ENCODE data around the gene NDUFAF8. TPM values are rescaled to one million over a fixed set of nuclear protein-coding genes. Genes with fewer than 3 reads are reported as not detected.

Gene NDUFAF8
- total RNA-seq, 1 donor from 2014 or later: 58.1 TPM

DNA sequence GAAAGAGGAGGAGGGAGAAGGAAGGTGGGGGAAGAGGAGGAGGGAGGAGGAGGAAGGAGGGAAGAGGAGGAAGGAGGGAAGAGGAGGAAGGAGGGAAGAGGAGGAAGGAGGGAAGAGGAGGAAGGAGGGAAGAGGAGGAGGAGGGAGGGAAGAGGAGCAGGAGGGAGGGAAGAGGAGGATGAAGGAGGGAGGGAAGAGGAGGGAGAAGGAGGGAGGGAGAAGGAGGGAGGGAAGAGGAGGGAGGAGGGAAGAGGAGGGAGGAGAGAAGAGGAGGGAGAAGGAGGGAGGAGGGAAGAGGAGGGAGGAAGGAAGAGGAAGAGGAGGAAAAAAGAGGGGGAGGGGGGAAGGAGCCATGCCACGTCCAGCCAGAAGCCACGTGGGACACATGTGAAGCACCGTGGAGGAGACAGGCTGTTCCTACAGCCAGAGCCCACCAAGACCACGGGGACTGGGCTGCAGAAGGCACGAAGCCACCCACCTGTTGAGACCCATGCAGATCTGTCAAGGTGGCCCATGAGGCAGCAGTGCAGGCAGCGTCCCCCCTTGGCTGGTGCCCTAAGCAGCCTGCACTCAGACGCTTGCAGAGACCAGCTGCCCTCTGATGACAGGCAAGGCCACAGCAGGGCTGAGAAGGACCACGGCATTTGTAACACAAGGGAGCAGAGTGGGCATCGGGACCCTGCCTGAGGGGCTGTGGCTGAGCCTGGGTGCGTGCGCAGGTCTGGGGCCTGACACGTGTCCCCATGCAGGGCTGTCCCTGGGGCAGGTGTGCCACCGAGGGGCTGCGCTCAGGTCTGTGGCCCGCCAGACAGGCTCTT, 10.3 kb downstream of the NDUFAF8 start:
- H3K27ac Mint-ChIP-seq: no peak overlapping the region
- no peak overlapping the region for H3K4me3 Mint-ChIP-seq (ENCODE audit: low read depth)
- no peaks in the 10 kb centered on the region for H3K9me3 Mint-ChIP-seq
- peaks cover 32% of the 10 kb centered on the region for H3K36me3 Mint-ChIP-seq (ENCODE audit: low read depth)
- H3K27me3 Mint-ChIP-seq (ENCODE audit: low read depth): no peaks in the 10 kb centered on the region
- DNase-seq (ENCODE audit: low spot score): no peak
- H3K4me1 Mint-ChIP-seq (ENCODE audit: low read depth): peaks cover 2% of the 10 kb centered on the region
- intact Hi-C loops (cut with micrococcal nuclease): loop anchor here (5.0 kb wide), 1 partner anchor 303 kb away; the partner anchor contains the start of gene FAAP100

DNA sequence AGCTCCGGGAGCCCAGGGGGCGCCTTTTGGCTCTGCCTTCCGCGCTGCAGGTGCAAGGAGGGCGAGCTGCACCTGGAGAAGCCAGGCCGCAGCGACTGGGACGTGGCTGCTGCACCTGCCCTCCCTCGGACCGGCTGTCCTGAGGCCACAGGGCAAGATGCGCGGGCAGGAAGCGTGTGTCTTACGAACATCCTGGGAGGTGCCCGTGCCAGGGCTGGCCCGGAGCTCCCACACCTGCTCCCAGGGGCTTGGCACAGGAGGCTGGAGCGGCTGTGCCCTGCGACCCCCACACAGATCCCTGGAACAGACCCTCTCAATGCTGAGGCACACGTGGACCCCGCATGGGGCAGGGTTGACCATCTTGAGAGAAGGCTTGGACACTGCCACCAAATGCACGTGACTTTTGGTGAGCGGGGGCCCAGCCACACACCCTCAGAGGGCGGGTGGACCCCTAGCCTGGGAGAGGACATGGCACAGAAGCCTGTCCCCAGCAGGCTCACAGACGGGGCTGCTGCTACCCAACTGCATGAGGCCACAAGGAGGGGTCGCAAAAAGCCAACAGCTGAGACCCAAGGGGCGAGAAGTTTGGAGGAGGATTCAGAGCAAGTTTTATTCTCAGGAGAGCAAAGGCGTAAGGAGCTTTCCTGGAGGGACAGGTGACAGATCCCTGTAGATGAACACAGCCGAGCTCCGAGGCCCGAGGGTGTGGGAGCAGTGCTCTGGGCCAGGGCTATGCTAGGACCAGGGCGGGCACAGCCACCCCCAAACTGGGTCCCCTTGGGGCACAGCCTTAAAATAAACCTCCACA, 11.4 kb downstream of the NDUFAF8 start:
- no peak for DNase-seq (ENCODE audit: low spot score)
- intact Hi-C loops (cut with micrococcal nuclease): loop anchor here (5.0 kb wide), 1 partner anchor 302 kb away; the partner anchor contains the start of gene FAAP100
- Mint-ChIP-seq H3K27ac (no peak overlapping the region), H3K4me1 (ENCODE audit: low read depth) (peaks cover 2% of the 10 kb centered on the region), H3K36me3 (ENCODE audit: low read depth) (peaks cover 26% of the 10 kb centered on the region), H3K27me3 (ENCODE audit: low read depth) (no peaks in the 10 kb centered on the region), H3K9me3 (no peaks in the 10 kb centered on the region), H3K4me3 (ENCODE audit: low read depth) (no peak overlapping the region)

DNA sequence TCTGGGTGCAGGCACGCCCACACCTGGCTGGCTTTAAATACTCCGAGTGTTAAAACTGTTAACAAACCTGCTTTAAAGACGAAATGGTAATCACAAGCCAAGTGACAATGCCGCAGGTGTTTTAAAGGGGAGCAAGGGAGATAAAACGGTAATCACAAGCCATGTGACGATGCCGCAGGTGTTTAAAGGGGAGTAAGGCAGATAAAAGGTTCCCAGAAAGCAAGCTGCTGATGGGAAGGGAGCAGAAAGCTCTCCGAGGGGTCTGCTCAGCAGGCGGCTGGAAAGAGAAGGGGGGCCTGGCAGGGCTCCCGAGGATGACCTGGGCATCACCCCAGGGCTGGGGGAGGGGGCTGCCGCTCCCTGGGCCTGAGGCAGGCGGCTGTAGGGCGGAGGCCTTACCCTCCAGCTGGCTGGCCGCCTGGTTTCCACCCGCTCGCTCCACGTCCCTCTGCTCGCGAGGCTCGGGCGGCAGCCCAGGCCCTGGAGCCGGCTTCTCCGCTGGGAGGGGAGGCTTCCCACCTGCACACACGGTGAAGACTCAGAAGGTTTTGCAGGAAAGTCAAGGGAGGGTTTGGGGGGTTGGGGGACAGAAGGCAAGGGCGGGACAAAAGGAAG, 12.1 kb downstream of the NDUFAF8 start:
- Mint-ChIP-seq H3K4me3 (ENCODE audit: low read depth) (no peak overlapping the region), H3K4me1 (ENCODE audit: low read depth) (peaks cover 2% of the 10 kb centered on the region), H3K9me3 (no peaks in the 10 kb centered on the region), H3K27ac (no peak overlapping the region), H3K36me3 (ENCODE audit: low read depth) (peaks cover 28% of the 10 kb centered on the region), H3K27me3 (ENCODE audit: low read depth) (no peaks in the 10 kb centered on the region)
- intact Hi-C loops (cut with micrococcal nuclease): loop anchor here (5.0 kb wide), 1 partner anchor 301 kb away; the partner anchor contains the start of gene FAAP100
- no peak for DNase-seq (ENCODE audit: low spot score)

DNA sequence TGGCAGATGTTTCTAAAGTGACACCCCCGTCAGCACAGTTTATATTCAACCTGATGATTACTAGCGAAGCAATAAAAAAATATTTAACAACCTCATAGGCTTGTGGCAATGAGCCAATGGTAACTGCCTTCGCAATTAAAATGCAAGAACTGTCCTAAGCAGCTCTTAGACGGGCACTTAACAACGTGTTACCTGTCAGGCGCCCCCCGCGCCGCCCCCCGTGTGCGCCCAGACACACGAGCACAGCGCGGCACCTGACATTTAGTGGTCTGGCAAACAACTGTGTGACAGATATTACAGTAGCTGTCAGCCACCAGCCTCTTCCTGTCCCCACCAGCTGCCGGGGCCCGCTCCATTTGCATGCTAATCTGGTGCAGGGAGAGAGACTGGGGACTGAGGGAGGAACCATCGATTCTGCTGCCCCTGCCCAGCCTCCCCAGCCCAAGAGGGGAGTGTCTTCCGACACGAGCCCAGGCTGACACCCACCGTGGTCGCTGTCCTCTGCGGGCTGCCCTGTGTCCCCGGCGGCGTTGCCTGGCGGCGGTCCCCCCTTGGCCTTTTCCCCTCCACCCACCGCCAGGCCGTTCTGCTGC, 12.7 kb downstream of the NDUFAF8 start:
- no peak for DNase-seq (ENCODE audit: low spot score)
- no peak overlapping the region for H3K27ac Mint-ChIP-seq
- no peaks in the 10 kb centered on the region for H3K27me3 Mint-ChIP-seq (ENCODE audit: low read depth)
- H3K4me3 Mint-ChIP-seq (ENCODE audit: low read depth): no peak overlapping the region
- peaks cover 2% of the 10 kb centered on the region for H3K4me1 Mint-ChIP-seq (ENCODE audit: low read depth)
- intact Hi-C loops (cut with micrococcal nuclease): loop anchor here (2.0 to 5.0 kb wide), 2 partner anchors 233 to 300 kb away; partner anchors contain the start of gene FAAP100
- no peaks in the 10 kb centered on the region for H3K9me3 Mint-ChIP-seq
- peaks cover 28% of the 10 kb centered on the region for H3K36me3 Mint-ChIP-seq (ENCODE audit: low read depth)

DNA sequence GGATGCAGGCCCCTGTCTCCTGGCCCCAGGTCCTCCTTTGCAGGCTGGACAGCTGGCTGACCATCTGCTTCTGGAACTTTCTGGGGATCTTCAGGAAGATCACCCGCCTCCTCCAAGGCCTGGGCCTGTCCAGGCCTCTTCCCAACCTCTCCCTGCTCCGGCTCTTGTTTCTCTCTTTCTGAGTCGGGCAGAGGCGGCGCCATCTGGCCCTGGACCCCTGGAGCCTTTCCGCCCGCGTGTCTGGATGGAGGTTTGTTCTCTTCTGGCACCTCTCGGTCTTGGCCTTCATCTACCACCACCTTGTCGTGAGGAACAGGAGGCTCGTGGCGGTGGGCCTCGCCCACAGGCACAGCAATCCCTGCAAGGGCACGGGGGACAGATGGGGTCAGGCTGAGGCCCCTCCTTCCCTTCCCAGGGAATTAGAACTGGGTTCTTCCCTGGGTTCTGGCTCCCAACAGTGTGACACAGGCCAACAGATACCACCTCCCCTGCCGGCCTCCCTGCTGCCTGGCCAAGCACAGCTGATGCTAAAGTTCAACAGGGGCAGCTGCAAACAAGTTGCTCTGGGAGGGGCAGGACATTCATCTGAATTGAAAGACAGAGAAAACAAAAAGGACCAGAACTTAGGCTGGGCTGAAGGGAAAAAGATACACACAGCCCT, 13.3 kb downstream of the NDUFAF8 start:
- Mint-ChIP-seq H3K27ac (no peak overlapping the region), H3K9me3 (no peaks in the 10 kb centered on the region), H3K36me3 (ENCODE audit: low read depth) (peaks cover 31% of the 10 kb centered on the region), H3K4me3 (ENCODE audit: low read depth) (no peak overlapping the region), H3K27me3 (ENCODE audit: low read depth) (no peaks in the 10 kb centered on the region), H3K4me1 (ENCODE audit: low read depth) (peaks cover 2% of the 10 kb centered on the region)
- no peak for DNase-seq (ENCODE audit: low spot score)
- intact Hi-C loops (cut with micrococcal nuclease): loop anchor here (2.0 to 5.0 kb wide), 2 partner anchors 232 to 300 kb away; partner anchors contain the start of gene FAAP100

DNA sequence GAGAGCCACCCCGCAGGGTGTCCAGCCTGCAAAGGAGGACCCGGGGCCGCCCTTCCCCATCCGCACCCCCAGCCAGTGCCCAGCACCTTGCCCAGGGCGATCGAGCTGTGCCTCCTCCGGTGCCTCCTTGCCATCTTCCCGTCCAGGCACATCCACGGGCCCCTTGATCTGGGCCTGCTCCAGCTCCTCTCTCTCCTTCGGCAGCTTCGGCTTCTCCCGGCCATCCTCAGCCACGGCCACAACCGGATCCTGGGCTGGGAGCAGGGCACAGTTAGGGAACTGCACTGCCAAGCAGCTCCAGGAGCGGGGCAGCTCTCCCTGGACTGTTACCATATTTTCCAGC, 13.8 kb downstream of the NDUFAF8 start:
- H3K27me3 Mint-ChIP-seq (ENCODE audit: low read depth): no peaks in the 10 kb centered on the region
- no peak overlapping the region for H3K27ac Mint-ChIP-seq
- H3K4me3 Mint-ChIP-seq (ENCODE audit: low read depth): no peak overlapping the region
- no peaks in the 10 kb centered on the region for H3K9me3 Mint-ChIP-seq
- H3K36me3 Mint-ChIP-seq (ENCODE audit: low read depth): peaks cover 32% of the 10 kb centered on the region
- intact Hi-C loops (cut with micrococcal nuclease): loop anchor here (2.0 to 5.0 kb wide), 2 partner anchors 232 to 299 kb away; partner anchors contain the start of gene FAAP100
- H3K4me1 Mint-ChIP-seq (ENCODE audit: low read depth): peaks cover 2% of the 10 kb centered on the region
- DNase-seq (ENCODE audit: low spot score): no peak

DNA sequence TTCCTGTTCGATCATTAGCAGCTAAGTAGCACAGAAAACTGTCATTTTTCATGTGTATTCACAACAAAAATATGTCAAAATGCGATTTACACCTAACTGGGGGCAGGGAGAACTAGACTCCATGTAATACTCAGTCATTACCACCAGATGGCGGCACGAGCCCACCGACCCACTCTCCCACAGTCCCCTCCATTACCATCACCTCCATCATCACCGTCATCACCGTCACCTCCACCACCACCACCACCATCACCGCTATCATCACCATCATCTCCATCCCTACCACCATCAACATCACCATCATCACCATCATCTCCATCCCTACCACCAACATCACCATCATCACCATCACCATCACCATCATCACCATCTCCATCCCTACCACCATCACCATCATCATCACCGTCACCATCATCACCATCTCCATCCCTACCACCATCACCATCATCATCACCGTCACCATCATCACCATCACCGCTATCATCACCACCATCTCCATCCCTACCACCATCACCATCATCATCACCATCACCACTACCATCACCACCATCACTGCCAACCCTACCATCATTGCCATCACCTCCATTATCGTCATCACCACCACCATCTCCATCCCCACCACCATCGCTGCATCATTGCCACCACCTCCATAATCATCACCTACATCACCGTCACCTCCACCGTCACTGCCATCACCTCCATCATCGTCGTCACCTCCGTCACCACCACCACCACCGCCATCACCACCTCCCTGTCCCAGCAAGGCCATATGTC, 14.4 kb downstream of the NDUFAF8 start:
- H3K4me1 Mint-ChIP-seq (ENCODE audit: low read depth): peaks cover 2% of the 10 kb centered on the region
- intact Hi-C loops (cut with micrococcal nuclease): loop anchor here (2.0 to 5.0 kb wide), 2 partner anchors 231 to 299 kb away; partner anchors contain the start of gene FAAP100

DNA sequence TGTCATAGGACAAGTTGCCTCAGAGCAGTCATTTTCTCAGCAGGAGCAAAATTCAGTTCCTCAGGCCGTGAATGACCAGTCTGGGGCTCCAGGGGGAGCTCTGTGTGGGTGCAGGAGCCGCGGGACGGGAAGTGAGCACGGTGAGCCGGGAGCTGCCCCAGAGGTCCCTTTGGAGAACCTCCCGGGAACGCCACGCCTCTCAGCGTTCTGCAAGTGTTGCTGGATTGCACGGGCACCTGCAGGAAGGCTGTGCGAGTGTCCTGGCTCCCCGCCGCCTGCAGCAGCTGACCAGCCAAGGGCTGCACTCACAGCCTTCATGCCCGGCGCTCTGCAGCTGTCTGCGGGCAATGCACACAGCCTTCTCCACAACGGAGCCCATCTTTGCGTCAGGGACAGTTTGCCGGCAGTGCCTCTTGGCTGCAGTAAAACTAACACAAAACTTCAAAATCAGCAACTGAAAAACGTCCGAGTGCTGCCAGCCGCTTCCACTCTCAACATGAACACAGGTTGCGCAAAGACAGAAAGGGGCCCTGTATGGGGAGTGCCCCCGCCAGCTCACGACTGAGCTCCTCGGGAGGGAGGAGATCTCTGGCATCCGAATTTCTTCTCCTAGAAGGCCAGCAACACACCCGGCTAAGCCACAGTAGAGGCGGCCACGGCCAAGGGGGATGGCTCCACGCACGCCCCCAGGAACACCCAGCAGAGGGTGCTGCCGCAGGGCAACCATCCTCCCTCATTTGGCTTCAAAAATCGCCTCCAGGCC, 16.0 kb downstream of the NDUFAF8 start:
- no peak overlapping the region for H3K4me3 Mint-ChIP-seq (ENCODE audit: low read depth)
- DNase-seq (ENCODE audit: low spot score): no peak
- intact Hi-C loops (cut with micrococcal nuclease): loop anchor here (5.0 kb wide), 1 partner anchor 297 kb away; the partner anchor contains the start of gene FAAP100
- H3K27me3 Mint-ChIP-seq (ENCODE audit: low read depth): no peaks in the 10 kb centered on the region
- peaks cover 30% of the 10 kb centered on the region for H3K36me3 Mint-ChIP-seq (ENCODE audit: low read depth)
- H3K9me3 Mint-ChIP-seq: no peaks in the 10 kb centered on the region
- no peak overlapping the region for H3K27ac Mint-ChIP-seq
- peaks cover 2% of the 10 kb centered on the region for H3K4me1 Mint-ChIP-seq (ENCODE audit: low read depth)

More for the DNA sequence above, 14.4 kb downstream of the NDUFAF8 start:
- no peak overlapping the region for H3K4me3 Mint-ChIP-seq (ENCODE audit: low read depth)
- H3K9me3 Mint-ChIP-seq: no peaks in the 10 kb centered on the region
- H3K36me3 Mint-ChIP-seq (ENCODE audit: low read depth): peaks cover 32% of the 10 kb centered on the region
- H3K27ac Mint-ChIP-seq: peak overlapping the region; percentile 2
- H3K27me3 Mint-ChIP-seq (ENCODE audit: low read depth): no peaks in the 10 kb centered on the region
- peak; percentile 41 for DNase-seq (ENCODE audit: low spot score)

DNA sequence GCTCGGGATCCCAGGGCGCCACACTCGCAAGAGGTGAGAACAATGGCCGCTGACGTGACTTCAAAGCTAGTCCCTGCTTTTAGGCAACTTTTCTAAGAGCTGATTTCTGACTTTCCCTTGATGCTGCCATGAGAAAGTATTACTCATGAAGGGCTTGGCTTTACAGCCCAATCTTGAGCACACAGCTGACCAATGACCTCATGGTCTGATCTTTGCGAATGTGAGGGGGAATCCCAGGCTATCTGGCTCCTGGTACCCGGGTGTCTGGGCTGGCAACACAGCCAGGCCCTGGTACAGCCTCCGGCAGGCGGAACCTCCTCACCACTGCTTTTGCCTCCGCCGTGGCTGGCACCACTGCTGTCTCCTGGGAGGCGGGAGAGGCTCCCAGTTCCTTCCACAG, 17.5 kb downstream of the NDUFAF8 start:
- no peak overlapping the region for H3K4me3 Mint-ChIP-seq (ENCODE audit: low read depth)
- H3K4me1 Mint-ChIP-seq (ENCODE audit: low read depth): peaks cover 2% of the 10 kb centered on the region
- intact Hi-C loops (cut with micrococcal nuclease): no loop called here
- H3K9me3 Mint-ChIP-seq: no peaks in the 10 kb centered on the region
- H3K27me3 Mint-ChIP-seq (ENCODE audit: low read depth): no peaks in the 10 kb centered on the region
- H3K36me3 Mint-ChIP-seq (ENCODE audit: low read depth): peaks cover 27% of the 10 kb centered on the region
- no peak overlapping the region for H3K27ac Mint-ChIP-seq
- no peak for DNase-seq (ENCODE audit: low spot score)

DNA sequence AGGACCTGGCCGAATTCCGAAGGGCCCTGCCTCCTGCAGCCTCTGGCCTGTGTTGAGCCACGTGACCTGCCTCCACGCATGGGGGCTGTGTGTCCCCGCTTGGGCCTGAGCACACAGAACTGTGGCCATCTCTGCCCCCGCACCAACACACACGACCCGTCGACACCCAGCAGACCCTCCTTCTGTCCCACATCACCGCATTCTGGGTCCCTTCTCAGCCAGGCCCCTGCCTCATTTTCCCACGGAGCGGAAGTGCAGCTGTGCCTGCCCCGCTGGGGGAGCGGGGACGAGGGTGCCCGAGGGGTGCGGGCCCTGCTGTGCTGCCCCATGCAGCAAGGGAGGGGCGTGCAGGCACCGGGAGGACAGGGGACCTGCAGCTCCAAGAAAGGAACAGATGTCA, 18.4 kb downstream of the NDUFAF8 start:
- no peak for DNase-seq (ENCODE audit: low spot score)
- Mint-ChIP-seq H3K36me3 (ENCODE audit: low read depth) (peaks cover 26% of the 10 kb centered on the region), H3K27ac (no peak overlapping the region), H3K4me1 (ENCODE audit: low read depth) (peaks cover 2% of the 10 kb centered on the region), H3K9me3 (no peaks in the 10 kb centered on the region), H3K27me3 (ENCODE audit: low read depth) (no peaks in the 10 kb centered on the region), H3K4me3 (ENCODE audit: low read depth) (no peak overlapping the region)
- intact Hi-C loops (cut with micrococcal nuclease): no loop called here

DNA sequence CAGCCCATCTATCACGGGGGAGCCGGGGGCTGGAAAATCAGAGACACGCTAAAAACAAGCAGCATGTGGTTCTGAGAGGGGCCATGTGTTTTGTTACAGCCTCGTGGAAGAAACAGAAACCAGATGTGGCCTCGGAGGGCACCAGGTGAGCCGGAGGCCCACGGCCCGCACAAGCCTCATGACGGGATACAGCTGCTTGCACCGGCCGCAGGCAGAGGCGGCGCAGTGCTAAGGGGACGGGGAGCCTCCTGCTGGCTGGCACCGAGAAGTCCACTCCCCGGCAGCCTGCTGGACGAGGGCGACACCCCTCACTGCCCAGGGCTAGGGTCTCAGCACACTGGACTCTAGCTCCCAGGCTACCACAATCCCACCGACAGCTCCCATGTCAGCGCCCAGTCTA, 19.2 kb downstream of the NDUFAF8 start:
- Mint-ChIP-seq H3K4me3 (ENCODE audit: low read depth) (no peak overlapping the region), H3K9me3 (no peaks in the 10 kb centered on the region), H3K27me3 (ENCODE audit: low read depth) (no peaks in the 10 kb centered on the region), H3K36me3 (ENCODE audit: low read depth) (peaks cover 26% of the 10 kb centered on the region), H3K4me1 (ENCODE audit: low read depth) (peaks cover 2% of the 10 kb centered on the region), H3K27ac (no peak overlapping the region)
- DNase-seq (ENCODE audit: low spot score): no peak
- intact Hi-C loops (cut with micrococcal nuclease): no loop called here

Data from activated T-helper 2 cell treated with anti-CD3 and anti-CD28 coated beads, Interferon-gamma antibody, Interleukin-2, Interleukin-4, amounts not matched to agents 10 μg/mL and 5 μg/mL and 100 μg/mL, durations not matched to agents 14 hours and 24 hours and 36 hours (primary cell).